GM21825 (cell line): Measurements from ENCODE around the gene ENPP6.
"Not testable (repeated sequence)": the region's sequence is repeated elsewhere in the genome, so short reads cannot be mapped to it uniquely, and the experiment has no call there.

Source experiments
- ATAC-seq: cut with Tn5 transposase; IDR thresholded peaks from one replicate; pipeline ENCODE4 v1.9.1; 2021; ENCODE audit warnings: mild to moderate bottlenecking, moderate library complexity; ENCODE audit not compliant: unreplicated experiment

ENPP6 gene

DNA sequence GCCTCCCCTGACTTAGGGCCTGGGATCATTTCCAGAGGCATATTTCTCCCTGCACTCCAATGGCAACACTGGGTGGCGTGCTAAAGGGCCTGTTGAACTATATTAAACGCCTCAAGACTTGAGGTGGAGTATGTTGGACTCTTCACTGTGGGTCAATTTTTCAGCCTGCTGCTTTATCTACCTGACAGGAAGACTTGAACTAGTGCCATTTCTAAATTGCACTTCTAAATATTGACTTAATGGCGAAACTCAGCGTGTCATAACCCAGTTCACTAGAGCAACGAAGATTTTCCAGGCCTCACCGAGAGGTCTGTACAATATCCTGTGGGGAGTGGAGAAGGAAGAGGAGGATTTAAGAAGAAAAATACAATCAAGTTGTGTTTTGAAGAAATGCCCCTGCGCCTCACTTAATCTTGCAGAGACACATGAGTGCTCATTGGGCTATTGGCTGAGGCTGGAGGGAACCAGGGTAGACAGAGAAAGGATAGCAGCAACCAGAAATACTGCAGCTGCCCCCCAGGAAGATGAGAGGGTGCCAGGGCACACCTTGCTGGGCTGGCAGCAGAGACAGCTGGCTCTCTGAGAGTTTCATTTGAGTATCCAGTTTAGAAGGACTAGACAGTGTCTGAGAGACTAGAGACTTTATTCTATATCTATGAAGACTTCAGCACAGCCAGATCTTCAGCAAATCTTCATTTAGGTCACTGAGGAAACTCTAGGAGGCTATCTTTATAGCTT, 67.4 kb downstream of the ENPP6 start:
- no peak for ATAC-seq

DNA sequence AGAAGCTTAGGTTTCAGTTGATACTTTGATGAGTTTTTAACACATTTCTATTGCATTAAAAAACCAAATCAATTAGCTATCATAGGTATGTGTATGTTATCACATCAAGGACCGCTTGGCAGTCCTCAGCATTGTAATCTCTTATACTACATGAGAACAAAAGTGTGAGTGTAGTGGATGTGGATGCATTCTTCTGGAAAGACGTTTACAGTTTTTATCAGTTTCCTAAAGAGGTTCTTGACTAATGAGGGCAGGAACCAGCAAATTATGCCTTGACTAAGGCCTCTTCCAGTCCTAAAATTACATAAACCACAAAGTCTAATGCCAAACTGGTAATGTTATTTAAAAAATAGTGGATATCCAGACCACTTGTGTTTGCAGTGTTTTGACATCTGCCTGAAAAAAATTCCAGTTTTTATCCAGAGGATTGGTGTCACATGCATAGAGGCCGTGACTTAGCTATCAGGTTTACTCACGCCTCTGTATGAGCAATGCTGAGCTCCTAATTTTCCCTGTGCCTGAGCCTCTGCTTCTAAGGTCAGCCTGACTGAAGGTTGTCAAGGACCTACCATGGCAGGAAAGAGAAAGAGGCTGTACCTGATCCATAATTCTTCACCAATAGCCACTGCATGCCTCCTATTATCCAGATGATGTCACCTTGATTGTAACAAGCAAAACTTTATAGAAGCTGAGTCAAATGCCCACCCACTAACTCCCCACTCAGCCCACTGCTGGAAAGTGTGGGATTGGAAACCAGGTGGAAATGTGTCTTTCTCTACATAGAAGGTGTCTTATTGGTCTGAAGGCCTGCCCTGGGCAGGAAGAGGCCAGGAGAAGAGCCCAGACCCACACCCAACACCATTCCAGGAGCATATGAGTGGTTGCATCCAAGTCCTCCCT, 68.7 kb downstream of the ENPP6 start:
- no peak for ATAC-seq

- ATAC-seq: no peak
Measured at GRCh38 chr4:184147858-184148737, 69.6 kb downstream of the ENPP6 start.

DNA sequence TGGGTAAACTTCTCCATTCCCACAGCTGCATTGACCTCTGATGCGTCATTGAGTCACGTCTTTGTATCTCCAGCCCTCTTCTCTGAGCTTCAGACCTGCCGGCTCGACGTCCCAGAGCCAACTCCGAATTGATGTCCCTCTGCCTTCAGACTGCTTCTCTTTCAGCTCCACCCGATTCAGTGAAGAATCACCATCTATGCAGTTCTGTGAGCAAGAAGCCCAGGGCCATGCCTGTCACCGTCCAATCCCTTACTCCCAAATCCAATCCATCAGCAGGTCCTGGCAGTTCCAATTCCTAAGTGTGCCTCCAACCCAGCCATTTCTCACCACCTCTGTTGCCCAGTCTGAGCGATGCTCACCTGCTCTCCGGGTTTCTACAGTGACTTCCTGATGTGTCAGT, 70.7 kb downstream of the ENPP6 start:
- ATAC-seq: no peak

DNA sequence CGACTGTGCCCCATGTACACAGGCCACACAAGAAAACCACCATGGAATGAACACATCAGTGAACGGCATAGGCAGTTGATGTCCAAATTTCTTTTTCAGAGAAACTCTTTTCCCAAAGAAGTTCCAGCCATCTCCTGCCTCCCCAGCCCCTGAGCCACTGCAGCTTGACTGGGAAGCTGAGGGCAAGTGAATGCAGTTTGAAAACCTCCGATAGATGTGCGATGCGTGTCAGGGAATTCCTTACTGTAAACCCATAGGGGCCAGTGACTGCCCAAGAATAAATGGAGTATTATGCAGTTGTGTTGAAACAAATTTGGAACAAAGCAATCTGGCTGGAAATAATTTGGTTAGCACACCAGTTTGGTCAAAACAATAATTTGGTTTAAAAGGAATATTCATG, 72.1 kb downstream of the ENPP6 start:
- ATAC-seq: no peak

- ATAC-seq: no peak
Measured at GRCh38 chr4:184143770-184144564, 73.7 kb downstream of the ENPP6 start.

DNA sequence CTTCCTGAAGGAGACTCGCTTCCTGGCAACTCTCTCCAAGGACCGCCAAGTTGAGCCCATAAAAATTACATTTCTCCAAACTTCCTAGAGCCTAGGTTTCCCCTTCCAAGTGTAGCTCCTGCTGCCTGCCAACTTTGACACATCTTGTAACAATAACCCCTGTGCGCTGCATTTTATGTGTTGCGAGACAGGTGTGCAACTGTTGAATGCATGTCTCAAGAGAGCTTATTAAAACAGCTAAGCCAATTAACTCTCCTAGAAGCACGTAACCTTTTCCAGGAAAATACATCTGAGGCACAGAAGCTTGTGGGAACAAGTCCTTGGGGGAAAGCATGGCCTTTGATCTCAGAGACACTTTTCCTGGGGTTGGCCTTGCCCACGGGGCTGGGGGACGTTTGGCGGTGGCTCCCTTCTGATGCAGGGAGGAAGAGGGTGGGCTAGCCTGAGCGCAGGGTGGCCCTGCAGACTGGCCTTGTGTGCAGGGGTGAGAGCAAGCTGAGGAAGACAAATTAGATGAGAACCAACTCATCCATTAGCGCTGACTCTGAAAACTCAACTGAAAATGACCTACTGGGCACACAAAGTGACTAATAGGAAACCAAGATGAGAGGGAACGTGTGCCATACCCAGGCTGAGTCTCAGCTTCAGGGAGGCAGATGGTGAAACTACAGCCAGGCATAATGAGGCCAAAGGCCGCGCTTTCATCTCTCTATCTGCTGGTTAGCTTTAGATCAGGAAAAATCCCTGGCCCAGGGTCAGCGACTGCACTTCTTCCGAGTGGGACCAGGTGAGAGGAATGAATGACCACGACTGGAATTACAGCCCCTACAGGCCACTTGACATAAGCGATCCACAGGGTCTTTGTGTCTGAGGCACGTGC, 75.3 kb downstream of the ENPP6 start:
- no peak for ATAC-seq

GRCh38 chr4:184140901-184141300, 76.8 kb downstream of the ENPP6 start:
- not testable (repeated sequence) for ATAC-seq

GRCh38 chr4:184136525-184136924, 81.1 kb downstream of the ENPP6 start:
- ATAC-seq: no peak

DNA sequence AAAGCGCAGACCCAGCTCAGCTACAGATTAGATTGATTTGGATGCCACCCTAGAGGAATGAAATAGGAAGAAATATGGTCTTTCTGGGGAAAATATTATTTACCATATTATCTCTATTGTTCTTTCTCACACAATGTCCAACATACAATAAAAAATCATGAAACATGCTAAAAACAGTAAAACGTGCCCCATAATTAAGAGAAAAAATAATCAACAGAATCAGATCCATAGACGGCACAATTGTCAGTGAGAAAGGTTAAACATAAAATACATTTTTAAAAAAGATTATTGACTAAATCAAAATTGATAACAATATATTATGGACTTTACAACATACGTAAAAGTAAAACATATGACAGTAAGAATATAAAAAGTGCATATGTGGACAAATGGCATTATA, 90.9 kb downstream of the ENPP6 start:
- no peak for ATAC-seq

DNA sequence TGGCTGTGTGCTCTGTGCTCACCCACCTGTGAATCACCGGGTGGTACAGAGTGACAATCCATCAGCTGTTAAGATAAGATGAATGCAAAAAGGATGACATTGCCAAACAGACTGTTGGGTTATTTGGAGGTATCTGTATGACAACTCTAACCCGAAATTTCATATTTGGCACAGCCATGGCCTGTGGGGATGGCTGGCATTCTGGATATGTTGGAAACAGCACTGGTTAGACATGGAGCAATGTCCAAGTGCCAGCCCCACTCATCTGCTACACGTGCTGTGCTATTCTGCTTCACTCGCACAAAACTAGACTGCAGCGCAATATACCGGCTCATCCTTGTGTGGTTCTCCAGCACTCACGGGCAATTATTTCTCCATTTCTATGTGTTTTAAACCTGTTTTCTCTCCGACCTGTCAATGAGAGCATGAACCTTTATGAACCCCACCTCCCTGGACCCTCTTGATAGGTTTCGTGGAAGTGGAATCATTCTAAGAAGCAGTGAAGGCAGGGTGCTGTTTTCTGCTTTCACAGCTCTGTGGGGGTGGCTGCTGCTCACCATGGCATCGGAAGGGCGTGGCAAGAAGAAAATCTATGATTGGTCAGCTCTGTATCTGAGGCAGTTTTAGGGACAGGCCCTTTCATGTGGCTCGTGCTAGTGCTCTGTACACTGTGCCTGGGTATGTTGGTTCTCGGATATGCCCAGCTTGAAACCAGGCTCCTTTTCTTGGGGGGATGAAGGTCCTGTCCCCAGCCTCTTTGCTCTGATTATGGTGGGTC, 94.9 kb downstream of the ENPP6 start:
- no peak for ATAC-seq

- no peak for ATAC-seq
Measured at GRCh38 chr4:184120549-184121127, 97.0 kb downstream of the ENPP6 start.

GRCh38 chr4:184117662-184118199, 99.9 kb downstream of the ENPP6 start:
- ATAC-seq: no peak

GRCh38 chr4:184115399-184115798, 102.3 kb downstream of the ENPP6 start:
- no peak for ATAC-seq

DNA sequence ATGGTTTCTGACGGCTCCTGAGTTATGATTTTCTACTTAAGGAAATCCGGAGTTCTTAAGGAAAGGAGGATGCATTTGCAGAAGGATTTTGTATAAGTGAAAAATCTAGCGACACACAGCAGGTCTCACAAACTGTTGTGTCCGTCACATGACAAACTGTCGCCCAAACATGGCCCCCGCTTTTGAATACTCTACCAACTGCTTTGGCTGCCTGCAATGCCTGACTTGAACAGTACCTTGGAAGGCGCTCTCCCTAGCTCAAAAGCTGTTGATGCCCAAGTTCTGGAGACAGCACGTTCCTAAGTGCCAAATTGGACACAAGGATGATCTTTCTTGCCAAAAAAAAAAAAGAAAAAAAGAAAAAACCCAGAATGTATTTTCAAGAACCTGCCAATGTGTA, 103.2 kb downstream of the ENPP6 start:
- ATAC-seq: no peak

DNA sequence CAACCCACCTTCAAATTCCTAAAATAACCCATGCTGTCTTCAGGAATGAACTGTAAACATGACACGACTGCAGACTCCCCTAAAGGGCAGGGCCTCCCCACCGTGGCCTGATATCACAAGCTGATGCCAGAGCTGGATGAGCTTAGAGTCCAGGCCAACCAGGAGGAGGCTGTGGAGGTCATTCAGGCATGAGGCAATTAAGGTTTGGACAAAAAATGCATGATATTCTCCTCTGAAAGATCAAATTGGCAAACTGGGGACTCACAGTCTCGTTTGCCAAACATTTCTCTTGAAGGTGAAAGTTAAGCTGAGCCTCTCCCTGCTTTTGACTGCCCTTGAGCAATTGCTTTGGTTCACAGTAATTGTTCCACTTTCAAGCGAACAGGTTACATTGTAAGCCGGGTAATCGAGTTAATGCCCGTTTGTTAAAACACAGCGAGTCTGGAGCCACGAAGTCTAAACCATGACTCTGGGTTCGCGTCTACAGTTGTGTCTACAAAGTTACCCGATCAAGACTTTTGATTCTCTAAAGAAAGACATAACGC, 105.6 kb downstream of the ENPP6 start:
- ATAC-seq: no peak

DNA sequence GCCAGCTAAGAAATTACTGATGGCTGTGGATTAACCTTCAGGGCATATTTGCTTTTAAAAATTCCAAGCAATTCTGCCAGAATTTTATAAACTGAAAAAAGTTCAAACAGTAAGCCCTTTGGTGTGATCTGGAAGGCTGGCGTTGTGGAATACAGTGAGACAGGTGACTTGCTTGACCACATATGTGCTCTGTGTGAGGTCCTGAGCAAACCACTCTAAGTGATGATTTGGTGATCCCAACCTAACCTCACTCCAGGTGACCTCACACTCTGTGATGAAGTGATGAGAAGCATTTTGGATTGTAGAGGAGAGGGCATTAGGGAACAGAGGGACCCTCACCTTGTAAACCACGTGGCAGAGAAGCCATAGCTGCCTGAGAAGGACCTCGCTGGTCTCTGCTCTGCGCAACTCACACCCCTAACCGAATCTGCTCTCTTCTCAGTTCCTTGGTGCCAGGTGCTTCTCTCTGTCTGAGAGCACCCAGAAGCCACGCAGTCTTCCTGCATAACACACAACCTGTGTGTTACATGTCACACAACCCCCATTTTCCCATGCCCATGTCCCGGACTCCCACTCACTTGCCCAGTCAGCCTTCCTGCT, 106.3 kb downstream of the ENPP6 start:
- ATAC-seq: no peak
